HFF-Myc (cell line): Measurements from ENCODE around the gene BCORL1.

ENCODE experiments used
- DNase-seq: peaks from one replicate; pipeline ENCODE4 v3.0.0-alpha.2; 2011; ENCODE audit warnings: low read depth; ENCODE audit errors: extremely low read depth
- H3K4me3 ChIP-seq: replicated peaks from 2 replicates; pipeline ENCODE4 v1.5.1; 2011; ENCODE audit warnings: low read depth, mild to moderate bottlenecking, control low read depth, low read length
- TF ChIP-seq, protein P1 (sequence below): IDR thresholded peaks from 2 replicates; pipeline ENCODE4 v1.5.1; 2012; ENCODE audit warnings: mild to moderate bottlenecking, low read depth, low read length, control low read depth; ENCODE audit errors: missing control alignments

Gene BCORL1

GRCh38 chrX:129980001-129980401, 2.4 kb upstream of the BCORL1 start:
- no peak overlapping the region; the same call in 1 of the 2 replicates for H3K4me3 ChIP-seq
- DNase-seq = no peak
- TF ChIP-seq, protein P1, sequence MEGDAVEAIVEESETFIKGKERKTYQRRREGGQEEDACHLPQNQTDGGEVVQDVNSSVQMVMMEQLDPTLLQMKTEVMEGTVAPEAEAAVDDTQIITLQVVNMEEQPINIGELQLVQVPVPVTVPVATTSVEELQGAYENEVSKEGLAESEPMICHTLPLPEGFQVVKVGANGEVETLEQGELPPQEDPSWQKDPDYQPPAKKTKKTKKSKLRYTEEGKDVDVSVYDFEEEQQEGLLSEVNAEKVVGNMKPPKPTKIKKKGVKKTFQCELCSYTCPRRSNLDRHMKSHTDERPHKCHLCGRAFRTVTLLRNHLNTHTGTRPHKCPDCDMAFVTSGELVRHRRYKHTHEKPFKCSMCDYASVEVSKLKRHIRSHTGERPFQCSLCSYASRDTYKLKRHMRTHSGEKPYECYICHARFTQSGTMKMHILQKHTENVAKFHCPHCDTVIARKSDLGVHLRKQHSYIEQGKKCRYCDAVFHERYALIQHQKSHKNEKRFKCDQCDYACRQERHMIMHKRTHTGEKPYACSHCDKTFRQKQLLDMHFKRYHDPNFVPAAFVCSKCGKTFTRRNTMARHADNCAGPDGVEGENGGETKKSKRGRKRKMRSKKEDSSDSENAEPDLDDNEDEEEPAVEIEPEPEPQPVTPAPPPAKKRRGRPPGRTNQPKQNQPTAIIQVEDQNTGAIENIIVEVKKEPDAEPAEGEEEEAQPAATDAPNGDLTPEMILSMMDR = no peak

DNA sequence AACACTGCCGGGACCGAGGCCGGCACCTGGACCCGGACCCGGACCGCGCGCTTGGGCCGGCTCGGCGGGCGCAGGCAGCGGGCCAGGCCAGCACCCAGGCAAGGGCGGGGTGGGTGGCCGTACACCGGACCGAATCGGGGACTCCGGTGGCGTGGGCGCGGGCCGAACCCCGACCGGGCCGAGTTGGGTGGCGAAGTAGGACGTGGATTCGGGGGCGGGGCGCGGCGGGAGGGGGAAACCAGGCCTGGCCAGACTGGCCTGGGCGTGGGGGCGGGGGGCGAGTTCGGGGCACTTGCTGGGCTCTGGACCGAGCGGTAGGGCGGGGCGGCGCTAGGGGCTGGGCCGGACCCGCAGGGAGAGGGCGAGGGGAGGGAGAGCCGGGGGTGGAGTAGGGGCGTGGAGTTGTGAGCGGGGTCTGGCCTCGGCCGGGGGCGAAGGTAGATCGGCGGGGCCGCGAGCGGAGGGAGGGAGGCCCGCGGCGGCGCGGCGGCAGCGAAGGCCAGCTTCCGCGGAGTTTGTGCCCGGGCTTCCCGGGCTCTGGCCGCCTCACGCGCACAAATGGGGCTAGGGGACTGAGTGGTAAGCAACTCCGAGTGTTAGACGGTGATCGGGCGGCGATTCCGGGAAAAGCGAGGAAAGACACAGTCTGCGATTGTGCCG, 1.8 kb upstream of the BCORL1 start:
- TF ChIP-seq, protein P1 = no peak
- H3K4me3 ChIP-seq = no peak overlapping the region; the same call in 1 of the 2 replicates
- DNase-seq = no peak

DNA sequence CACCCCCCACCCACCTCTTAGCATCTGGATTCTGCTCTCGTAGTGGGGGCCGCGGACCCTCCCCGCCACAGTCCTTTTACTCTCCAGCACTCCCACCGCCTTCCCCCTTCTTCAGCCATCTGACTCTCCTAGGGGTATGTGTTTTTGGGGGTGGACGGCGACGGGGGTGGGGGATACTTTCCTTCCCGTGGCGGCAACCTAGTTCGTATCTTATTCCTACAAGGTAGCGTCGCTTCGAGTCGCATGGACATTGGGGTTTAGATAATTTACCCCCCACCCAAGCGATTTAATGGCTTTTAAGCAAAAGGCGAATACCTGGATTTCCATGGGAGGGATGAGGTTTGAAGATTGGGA, 1.3 kb upstream of the BCORL1 start:
- TF ChIP-seq, protein P1 = no peak
- no peak overlapping the region; the same call in 1 of the 2 replicates for H3K4me3 ChIP-seq
- no peak for DNase-seq

DNA sequence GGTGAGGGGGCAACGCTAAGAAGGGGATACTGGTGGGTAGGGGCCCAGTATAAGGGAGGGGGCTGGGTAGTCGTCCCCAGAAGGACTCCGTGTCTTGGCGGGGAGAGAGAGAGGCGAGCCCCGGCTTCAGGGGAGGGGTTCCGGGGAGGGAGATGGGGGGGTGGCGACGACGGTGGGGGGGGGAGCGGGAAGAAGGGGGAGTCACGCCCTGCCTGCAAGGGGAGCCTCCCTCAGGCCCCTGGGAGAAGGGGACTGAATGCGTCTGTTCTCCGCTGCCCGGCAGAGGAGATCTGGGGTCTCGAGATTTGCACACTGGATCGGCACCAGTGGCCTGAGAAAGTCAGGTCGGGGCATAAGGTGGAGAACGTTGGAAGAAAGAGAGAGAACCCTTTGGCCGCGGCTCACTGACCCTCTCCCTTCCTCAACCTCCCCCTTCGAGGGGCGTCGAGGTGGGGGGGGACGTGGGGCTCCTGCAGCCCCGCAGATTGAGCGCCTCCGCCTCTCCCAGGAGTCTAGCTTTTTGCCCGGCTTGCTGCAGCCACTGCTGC, 609 bp upstream of the BCORL1 start:
- DNase-seq = no peak
- TF ChIP-seq, protein P1 = no peak
- no peak overlapping the region; the same call in 1 of the 2 replicates for H3K4me3 ChIP-seq

- H3K4me3 ChIP-seq = no peak overlapping the region
- DNase-seq = no peak
- TF ChIP-seq, protein P1 = no peak
Observed at GRCh38 chrX:129983575-129984110, 1.2 kb downstream of the BCORL1 start.

- TF ChIP-seq, protein P1 = no peak
- DNase-seq = no peak
- peak overlapping the region; percentile 43 for H3K4me3 ChIP-seq
Observed at GRCh38 chrX:129984111-129984958, 1.9 kb downstream of the BCORL1 start.
